NCI-H510A treated with DMSO at 0.1 percent for 48 hours (cell line): ENCODE measurements around the gene HUNK.
"Not testable (repeated sequence)": the region's sequence is repeated elsewhere in the genome, so short reads cannot be mapped to it uniquely, and the experiment has no call there.

Experiments
- DNase-seq: peaks from one replicate; lab custom pipeline; 2025; lab: John Stamatoyannopoulos, UW

The HUNK gene

GRCh38 chr21:31870472-31871193, 2.2 kb upstream of the HUNK start:
- no peak for DNase-seq

- not testable (repeated sequence) for DNase-seq
Measured at GRCh38 chr21:31871371-31871770, 1.4 kb upstream of the HUNK start.

GRCh38 chr21:31872072-31872451, 758 bp upstream of the HUNK start:
- no peak for DNase-seq

- DNase-seq, result peak; percentile 34
Measured at GRCh38 chr21:31873275-31873695, 465 bp downstream of the HUNK start.

- peak; percentile 23 for DNase-seq
Measured at GRCh38 chr21:31873696-31874599, 1.1 kb downstream of the HUNK start.

GRCh38 chr21:31874812-31875212, 2.0 kb downstream of the HUNK start:
- no peak for DNase-seq

GRCh38 chr21:31875496-31876015, 2.7 kb downstream of the HUNK start:
- DNase-seq, result no peak

- no peak for DNase-seq
Measured at GRCh38 chr21:31877463-31877957, 4.7 kb downstream of the HUNK start.

GRCh38 chr21:31878831-31879230, 6.0 kb downstream of the HUNK start:
- no peak for DNase-seq

GRCh38 chr21:31879241-31879650, 6.4 kb downstream of the HUNK start:
- DNase-seq, result no peak

- no peak for DNase-seq
Measured at GRCh38 chr21:31879911-31880310, 7.1 kb downstream of the HUNK start.

GRCh38 chr21:31880816-31881215, 8.0 kb downstream of the HUNK start:
- no peak for DNase-seq

GRCh38 chr21:31882711-31883110, 9.9 kb downstream of the HUNK start:
- no peak for DNase-seq

- no peak for DNase-seq
Measured at GRCh38 chr21:31885146-31885545, 12.3 kb downstream of the HUNK start.

- DNase-seq, result no peak
Measured at GRCh38 chr21:31886915-31887314, 14.1 kb downstream of the HUNK start.

- no peak for DNase-seq
Measured at GRCh38 chr21:31887391-31887841, 14.6 kb downstream of the HUNK start.

- DNase-seq, result peak; percentile 15
Measured at GRCh38 chr21:31888936-31889371, 16.1 kb downstream of the HUNK start.

- DNase-seq, result no peak
Measured at GRCh38 chr21:31889460-31889859, 16.6 kb downstream of the HUNK start.

- no peak for DNase-seq
Measured at GRCh38 chr21:31892686-31893085, 19.9 kb downstream of the HUNK start.

- DNase-seq, result no peak
Measured at GRCh38 chr21:31893851-31894415, 21.1 kb downstream of the HUNK start.

- DNase-seq, result no peak
Measured at GRCh38 chr21:31894457-31894856, 21.6 kb downstream of the HUNK start.
